ENCODE data around the gene ZNF22. TPM values are rescaled to one million over a fixed set of nuclear protein-coding genes. Genes with fewer than 3 reads are reported as not detected.
A peak's percentile ranks its signal among the peaks of the same experiment; 100 is the strongest.

The ZNF22 gene
- total RNA-seq: 10 to 100 TPM in 3 of 5 donors, 1 to 10 TPM in 1, under 1 TPM in 1; 0.58 to 39.8 (median 13.4) TPM
- polyA plus RNA-seq: 10 to 100 TPM; 12.1 to 23.5 (median 20.2) TPM
- long read RNA-seq, donor 1, transcript ZNF22-201 (2 exons, 2,551 nt): major isoform, 14 of 14 reads
- long read RNA-seq, donor 1, partial matches to known transcripts: 0 of 14 reads
- long read RNA-seq, donor 1, other reads (novel, unspliced or antisense): 0 of 14 reads
- long read RNA-seq, donor 2, transcript ZNF22-201 (2 exons, 2,551 nt): major isoform, 30 of 30 reads
- long read RNA-seq, donor 2, partial matches to known transcripts: 0 of 30 reads
- long read RNA-seq, donor 2, other reads (novel, unspliced or antisense): 0 of 30 reads
- long read RNA-seq, donor 3, transcript ZNF22-201 (2 exons, 2,551 nt): major isoform, 17 of 17 reads
- long read RNA-seq, donor 3, partial matches to known transcripts: 0 of 17 reads
- long read RNA-seq, donor 3, other reads (novel, unspliced or antisense): 0 of 17 reads
- long read RNA-seq, donor 4, transcript ZNF22-201 (2 exons, 2,551 nt): major isoform, 6 of 6 reads
- long read RNA-seq, donor 4, partial matches to known transcripts: 0 of 6 reads
- long read RNA-seq, donor 4, other reads (novel, unspliced or antisense): 0 of 6 reads
- long read RNA-seq, donor 5, transcript ZNF22-201 (2 exons, 2,551 nt): major isoform, 31 of 31 reads
- long read RNA-seq, donor 5, partial matches to known transcripts: 0 of 31 reads
- long read RNA-seq, donor 5, other reads (novel, unspliced or antisense): 0 of 31 reads
- long read RNA-seq, donor 6, transcript ZNF22-201 (2 exons, 2,551 nt): major isoform, 39 of 39 reads
- long read RNA-seq, donor 6, partial matches to known transcripts: 0 of 39 reads
- long read RNA-seq, donor 6, other reads (novel, unspliced or antisense): 0 of 39 reads
- long read RNA-seq, donor 7, transcript ZNF22-201 (2 exons, 2,551 nt): major isoform, 28 of 64 reads
- long read RNA-seq, donor 7, partial matches to known transcripts: 36 of 64 reads
- long read RNA-seq, donor 7, other reads (novel, unspliced or antisense): 0 of 64 reads
- long read RNA-seq, donor 8, transcript ZNF22-201 (2 exons, 2,551 nt): major isoform, 20 of 20 reads
- long read RNA-seq, donor 8, partial matches to known transcripts: 0 of 20 reads
- long read RNA-seq, donor 8, other reads (novel, unspliced or antisense): 0 of 20 reads
- long read RNA-seq, donor 9, transcript ZNF22-201 (2 exons, 2,551 nt): major isoform, 30 of 70 reads
- long read RNA-seq, donor 9, partial matches to known transcripts: 40 of 70 reads
- long read RNA-seq, donor 9, other reads (novel, unspliced or antisense): 0 of 70 reads
- long read RNA-seq, donor 10, transcript ZNF22-201 (2 exons, 2,551 nt): major isoform, 7 of 7 reads
- long read RNA-seq, donor 10, partial matches to known transcripts: 0 of 7 reads
- long read RNA-seq, donor 10, other reads (novel, unspliced or antisense): 0 of 7 reads

DNA sequence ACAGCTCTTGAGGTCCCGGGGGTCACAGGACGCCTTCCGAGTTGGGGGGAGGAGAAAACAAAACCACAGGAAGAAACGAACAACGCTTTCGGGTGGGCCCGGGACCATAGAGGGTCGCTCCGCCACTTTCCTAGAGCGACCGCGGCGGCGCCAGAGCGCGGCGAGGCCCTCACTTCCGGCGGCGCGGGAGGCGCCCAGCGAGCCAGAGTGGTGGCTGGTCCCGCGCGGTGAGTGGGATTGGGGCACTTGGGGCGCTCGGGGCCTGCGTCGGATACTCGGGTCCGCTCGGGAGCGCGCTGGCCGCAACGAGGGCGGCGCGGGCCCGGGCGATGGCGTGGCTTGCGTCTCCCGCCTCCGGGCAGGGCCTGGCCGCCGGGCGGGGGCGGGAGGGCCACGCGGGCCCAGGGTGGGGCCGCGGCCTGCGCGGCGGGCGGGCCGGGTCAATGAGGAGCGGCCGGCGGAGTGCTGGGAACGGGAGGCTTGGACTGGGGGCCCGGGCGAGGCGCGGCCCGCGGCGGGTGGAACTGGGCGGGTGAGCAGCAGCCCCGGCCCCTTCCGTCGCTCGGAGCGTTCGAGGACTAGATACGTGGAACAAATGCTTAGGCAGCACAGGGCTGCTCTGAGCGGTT is at the start of gene ZNF22:
TSS of gene ZNF22 (plus strand) at position 172 of the 629 bp plus-strand sequence. CDS start 2,446 bp downstream, outside the sequence.
- intact Hi-C loops (cut with DNase I; ENCODE audit: low total_unique reads): no loop called here
- Histone ChIP-seq H3K4me1 (peaks cover 24 to 68% (median 58%) of the 10 kb centered on the region in 4 donors), H3K27me3 (no peaks in the 10 kb centered on the region), H3K9me3 (no peaks in the 10 kb centered on the region), H3K36me3 (peaks cover 0 to 25% (median 20%) of the 10 kb centered on the region in 4 donors), H3K27ac (peak within 1 kb of the TSS; percentile 90 to 97 (median 95)), H3K4me3 (peak within 1 kb of the TSS; percentile 58 to 63 (median 60))
- WGBS, 5 donors: 0 to 2% (median 1%) methylated on average over 23 to 79 of the region's 79 CpGs
- peak; percentile 68 to 92 for DNase-seq
- TF ChIP-seq POLR2A (IDR thresholded peaks at IDR 0.05) (no peak), EP300 (IDR thresholded peaks at IDR 0.05) (no peak), POLR2AphosphoS5 (IDR thresholded peaks at IDR 0.05) (peak in 2 of 3 donors; percentile 54 to 87)
- TF ChIP-seq, protein P1, sequence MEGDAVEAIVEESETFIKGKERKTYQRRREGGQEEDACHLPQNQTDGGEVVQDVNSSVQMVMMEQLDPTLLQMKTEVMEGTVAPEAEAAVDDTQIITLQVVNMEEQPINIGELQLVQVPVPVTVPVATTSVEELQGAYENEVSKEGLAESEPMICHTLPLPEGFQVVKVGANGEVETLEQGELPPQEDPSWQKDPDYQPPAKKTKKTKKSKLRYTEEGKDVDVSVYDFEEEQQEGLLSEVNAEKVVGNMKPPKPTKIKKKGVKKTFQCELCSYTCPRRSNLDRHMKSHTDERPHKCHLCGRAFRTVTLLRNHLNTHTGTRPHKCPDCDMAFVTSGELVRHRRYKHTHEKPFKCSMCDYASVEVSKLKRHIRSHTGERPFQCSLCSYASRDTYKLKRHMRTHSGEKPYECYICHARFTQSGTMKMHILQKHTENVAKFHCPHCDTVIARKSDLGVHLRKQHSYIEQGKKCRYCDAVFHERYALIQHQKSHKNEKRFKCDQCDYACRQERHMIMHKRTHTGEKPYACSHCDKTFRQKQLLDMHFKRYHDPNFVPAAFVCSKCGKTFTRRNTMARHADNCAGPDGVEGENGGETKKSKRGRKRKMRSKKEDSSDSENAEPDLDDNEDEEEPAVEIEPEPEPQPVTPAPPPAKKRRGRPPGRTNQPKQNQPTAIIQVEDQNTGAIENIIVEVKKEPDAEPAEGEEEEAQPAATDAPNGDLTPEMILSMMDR (IDR thresholded peaks at IDR 0.05): peak in 1 of 7 experiments; percentile 19

DNA sequence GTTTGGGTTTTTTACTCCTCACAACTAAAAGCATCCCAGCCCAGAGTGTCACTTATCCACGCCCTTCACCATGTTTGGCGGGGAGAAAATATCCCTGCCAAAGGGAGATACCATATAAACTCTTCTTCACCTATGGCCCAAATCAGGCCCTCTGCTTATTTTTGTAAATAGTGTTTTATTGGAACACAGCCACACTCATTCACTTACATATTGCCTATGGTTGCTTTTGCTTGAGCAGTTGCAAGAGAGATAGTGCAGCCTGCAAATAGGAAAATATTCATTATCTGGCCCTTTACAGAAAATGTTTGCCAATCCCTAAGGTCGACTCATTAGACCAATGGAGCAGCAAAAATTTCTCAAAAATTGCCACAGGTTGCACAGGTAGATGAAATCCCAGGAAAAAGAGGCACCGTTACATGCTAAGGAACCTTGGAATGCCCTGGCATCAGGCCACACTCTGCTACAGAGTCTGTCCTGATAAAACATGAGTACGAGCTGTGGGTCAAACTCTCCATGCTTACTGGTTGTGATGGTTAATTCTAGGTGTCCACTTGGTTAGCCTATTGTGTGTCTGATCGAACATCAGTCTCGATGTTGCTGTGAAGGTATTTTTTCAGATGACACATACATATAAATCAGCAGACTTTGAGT is 49.0 kb upstream of the ZNF22 start:
- H3K27ac ChIP-seq: no peak overlapping the region
- H3K4me3 ChIP-seq: no peak overlapping the region
- no peaks in the 10 kb centered on the region for H3K27me3 ChIP-seq
- peaks cover 0 to 9% (median 3%) of the 10 kb centered on the region in 4 donors for H3K36me3 ChIP-seq
- H3K4me1 ChIP-seq: peaks cover 12 to 22% (median 16%) of the 10 kb centered on the region in 4 donors
- no peaks in the 10 kb centered on the region for H3K9me3 ChIP-seq
- WGBS, 5 donors: 67 to 81% (median 77%) methylated on average over 7 of the region's 7 CpGs
- intact Hi-C loops (cut with DNase I; ENCODE audit: low total_unique reads): no loop called here
- peak in 1 of 2 donors; percentile 16 for DNase-seq
- TF ChIP-seq, protein P1 (IDR thresholded peaks at IDR 0.05): no peak
- TF ChIP-seq EP300 (IDR thresholded peaks at IDR 0.05): no peak
- no peak for TF ChIP-seq POLR2AphosphoS5 (IDR thresholded peaks at IDR 0.05)
- TF ChIP-seq POLR2A (IDR thresholded peaks at IDR 0.05): no peak

DNA sequence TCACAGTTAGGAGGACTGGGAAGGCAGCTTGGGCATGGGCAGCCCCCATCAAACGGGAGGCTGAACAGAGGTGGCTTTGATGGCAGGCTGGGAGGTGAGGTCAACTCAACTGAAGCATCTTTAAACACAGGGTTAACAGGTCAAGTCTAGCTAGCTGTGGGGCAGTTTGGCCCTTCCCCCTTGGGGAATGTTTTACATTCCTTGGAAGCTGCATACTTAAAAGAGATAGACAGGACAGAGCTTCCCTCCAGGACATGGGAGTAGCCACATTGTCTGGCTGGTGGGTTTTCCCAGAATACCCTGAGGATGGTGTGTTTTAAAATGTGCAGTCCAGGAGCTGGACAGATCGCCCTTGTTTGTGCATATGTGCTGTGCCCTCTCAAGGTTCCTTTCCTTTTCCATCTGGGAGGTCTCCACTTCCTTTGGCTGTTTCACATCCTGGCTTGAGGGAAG is 47.9 kb upstream of the ZNF22 start:
- H3K4me1 ChIP-seq: peaks cover 16 to 26% (median 20%) of the 10 kb centered on the region in 4 donors
- H3K4me3 ChIP-seq: no peak overlapping the region
- DNase-seq: no peak
- intact Hi-C loops (cut with DNase I; ENCODE audit: low total_unique reads): no loop called here
- peaks cover 0 to 10% (median 3%) of the 10 kb centered on the region in 4 donors for H3K36me3 ChIP-seq
- WGBS, 5 donors: 61 to 79% (median 68%) methylated on average over 2 of the region's 2 CpGs
- no peaks in the 10 kb centered on the region for H3K9me3 ChIP-seq
- no peak overlapping the region for H3K27ac ChIP-seq
- TF ChIP-seq POLR2A (IDR thresholded peaks at IDR 0.05) (no peak), POLR2AphosphoS5 (IDR thresholded peaks at IDR 0.05) (no peak), EP300 (IDR thresholded peaks at IDR 0.05) (no peak)
- TF ChIP-seq, protein P1 (IDR thresholded peaks at IDR 0.05): no peak
- no peaks in the 10 kb centered on the region for H3K27me3 ChIP-seq

Measured in stomach (tissue), 19 donors.